ENCODE results near the gene ZNF695.

Gene ZNF695

DNA sequence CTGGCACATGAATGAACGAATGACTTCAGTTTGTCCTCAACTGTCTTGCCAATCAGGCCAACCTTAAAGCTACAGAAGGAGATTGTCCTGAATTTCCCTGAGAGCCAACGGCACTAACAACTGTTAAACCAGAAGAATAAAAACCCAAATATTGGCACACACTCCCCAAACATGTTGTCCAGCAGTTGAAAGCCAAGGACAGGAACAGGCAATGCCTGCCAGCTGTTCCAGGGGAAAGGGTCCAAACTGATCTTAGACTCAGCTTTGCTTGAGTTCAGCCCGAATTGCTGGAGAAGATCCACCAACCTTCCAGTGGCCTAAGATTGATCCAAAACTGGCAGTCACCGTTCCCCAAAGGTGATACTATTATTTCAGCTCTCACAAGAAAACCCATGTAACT, 53.7 kb downstream of the ZNF695 start:
- DNase-seq = no peak

DNA sequence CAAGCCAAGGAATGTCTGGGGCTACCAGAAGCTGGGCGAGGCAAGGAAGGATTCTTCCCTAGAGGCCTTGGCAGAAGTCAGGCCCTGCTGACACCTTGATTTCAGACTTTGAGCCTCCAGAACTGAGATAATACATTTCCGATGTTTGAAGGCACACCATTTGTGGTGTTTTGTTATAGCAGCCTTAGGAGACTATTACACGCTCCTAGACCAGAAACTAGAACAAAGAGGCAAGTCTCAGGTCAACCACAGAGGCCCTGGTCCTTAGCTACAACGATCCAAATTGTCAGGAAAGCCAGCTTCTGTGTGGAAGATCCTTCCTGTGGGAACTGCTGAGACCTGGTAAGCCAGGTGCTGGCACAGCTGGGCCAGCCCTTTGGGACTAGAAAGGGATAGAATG, 56.4 kb downstream of the ZNF695 start:
- DNase-seq = no peak

DNA sequence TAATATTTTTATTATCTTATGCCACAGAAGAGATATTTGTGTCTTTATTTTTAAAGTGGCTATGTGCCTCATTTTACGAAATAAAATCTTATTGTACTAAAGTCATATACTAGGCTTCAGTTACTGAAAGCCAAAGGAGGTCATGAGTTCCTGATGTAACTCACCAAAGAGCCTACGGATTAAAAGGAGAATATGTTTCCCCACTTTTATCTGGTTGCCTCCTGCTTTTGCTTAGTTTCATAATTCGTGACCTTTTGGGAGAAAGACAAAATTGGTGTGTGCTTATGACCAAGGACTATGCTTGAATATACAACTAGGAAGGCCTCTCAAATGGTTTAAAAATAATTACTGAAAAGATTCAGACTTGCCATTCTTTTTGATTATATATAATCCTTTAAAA, 57.9 kb downstream of the ZNF695 start:
- DNase-seq = no peak

DNA sequence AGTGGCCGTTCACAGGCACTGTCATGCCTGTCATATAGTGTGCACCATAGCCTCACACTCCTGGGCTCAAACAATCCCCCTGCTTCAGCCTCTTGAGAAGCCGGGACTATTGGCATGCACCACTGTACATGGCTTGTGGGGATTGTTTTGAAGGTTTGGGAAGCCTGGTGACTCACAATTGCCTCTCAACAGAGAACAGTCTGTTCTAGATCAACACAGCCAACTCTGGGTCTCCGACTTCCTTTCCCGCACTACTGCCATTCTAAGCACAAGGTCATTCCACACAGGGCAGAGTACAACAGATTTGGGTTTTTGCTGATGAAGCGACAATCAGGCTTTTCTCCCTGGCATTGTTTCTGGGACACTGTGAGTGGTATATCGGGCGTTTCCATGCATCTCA, 60.6 kb downstream of the ZNF695 start:
- no peak for DNase-seq

DNA sequence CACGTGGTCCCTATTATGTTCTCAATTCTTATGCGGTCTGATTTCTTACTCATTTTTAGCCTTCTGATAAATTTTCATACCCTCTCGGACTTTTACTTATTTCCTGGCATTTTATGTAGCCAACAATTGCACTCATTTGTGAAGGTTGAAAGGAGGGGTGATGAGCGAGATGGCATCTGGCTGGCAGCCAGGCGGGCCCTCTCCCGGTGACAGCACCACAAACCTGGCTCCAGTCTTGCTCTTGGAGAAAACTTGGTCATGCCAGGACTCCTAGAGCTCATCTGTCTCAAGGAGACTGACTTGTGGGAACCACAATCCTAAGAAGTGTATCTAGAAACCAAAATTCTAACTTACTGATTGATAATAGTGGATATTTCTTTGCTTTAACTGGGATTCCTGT, 61.5 kb downstream of the ZNF695 start:
- DNase-seq = no peak

Data from CD4-positive, alpha-beta T cell treated with Interleukin-1 beta for 1 hour (primary cell).